ENCODE measurements around the gene PRIM1.

- TF ChIP-seq TP53 (CRISPR knock-in tag; IDR thresholded peaks at IDR 0.05) (no peak), MAFK (IDR thresholded peaks at IDR 0.05; ENCODE audit: partially characterized antibody) (no peak), POLR2A (IDR thresholded peaks at IDR 0.05; ENCODE audit: low read length) (no peak), MAX (IDR thresholded peaks at IDR 0.05) (no peak), CTCF (IDR thresholded peaks at IDR 0.05) (no peak)
These were observed 24.5 kb upstream of the PRIM1 start for GRCh38 chr12:56776654-56777053.

Data from A549 (cell line).